ENCODE data around the gene RFTN2.
A peak's percentile ranks its signal among the peaks of the same experiment; 100 is the strongest.
"Not testable (repeated sequence)": the region's sequence is repeated elsewhere in the genome, so short reads cannot be mapped to it uniquely, and the experiment has no call there.

The RFTN2 gene

GRCh38 chr2:197601726-197602125, 73.7 kb downstream of the RFTN2 start:
- no peak for DNase-seq

DNA sequence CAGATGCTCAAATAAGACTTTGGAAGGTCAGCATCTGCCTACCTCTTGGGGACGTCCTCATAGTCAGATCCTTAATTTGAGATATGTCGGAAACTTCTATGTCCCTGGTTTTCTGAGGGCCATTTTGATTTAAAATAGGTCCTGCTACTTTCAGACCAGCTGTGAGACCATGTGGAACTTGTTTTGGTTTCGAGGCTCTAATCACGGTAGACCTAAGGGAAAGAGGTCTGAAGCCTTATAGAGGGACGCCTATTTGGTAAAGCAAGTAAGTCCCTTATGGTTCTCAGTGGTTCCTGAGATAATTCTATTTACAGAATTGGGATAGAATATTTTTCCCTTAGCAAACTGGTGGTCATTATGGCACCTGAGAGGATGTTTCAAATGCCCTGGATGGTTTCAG, 75.1 kb downstream of the RFTN2 start:
- DNase-seq: no peak

DNA sequence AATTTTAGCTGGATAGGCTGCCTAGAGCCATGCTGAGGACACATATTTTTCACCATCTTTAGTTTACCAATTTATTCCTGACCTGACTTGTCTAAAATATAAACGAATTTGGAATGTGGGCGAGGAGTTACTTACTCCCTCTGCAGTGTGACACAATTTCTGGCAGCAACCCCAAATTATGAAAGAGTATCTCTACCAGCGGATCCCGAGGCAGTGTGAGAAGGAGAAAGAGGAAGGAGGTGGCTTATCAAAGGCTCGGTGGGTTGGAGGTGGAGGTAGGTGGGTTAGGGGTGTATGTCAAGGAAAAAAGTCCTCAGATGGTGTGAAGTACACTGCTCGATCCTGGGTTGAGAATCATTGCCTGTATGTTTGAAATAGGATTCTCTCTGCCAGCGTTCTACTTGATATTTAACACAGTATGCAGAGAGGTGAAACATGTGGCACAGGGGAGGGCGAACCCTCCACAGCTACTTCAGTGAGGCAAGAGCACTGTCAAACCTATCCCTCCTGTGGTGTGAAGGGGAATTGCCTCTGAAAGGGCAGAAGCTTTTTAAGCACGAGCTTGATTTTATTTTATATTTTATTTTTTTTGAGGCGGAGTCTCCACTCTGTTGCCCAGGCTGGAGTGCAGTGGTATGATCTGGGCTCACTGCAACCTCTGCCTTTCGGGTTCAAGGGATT, 76.0 kb downstream of the RFTN2 start:
- DNase-seq: peak; percentile 38

DNA sequence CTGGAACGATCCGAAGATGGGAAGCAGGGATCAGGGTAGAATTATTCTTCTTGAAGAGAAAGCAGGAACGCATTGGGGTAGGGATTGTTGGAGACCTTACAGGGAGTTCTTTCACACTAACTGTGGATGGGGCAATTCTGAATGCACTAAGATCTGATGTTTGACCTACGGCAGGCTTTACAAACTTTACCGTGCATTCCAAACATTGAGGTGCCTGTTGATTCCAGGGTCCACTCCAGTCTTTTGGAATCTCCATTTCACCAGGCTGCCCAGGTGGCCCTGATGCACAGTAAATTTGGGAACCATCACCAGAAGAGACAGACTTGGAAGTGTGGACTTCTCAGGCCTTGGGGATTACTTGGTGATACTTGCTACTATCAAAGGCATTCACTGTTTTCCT, 76.9 kb downstream of the RFTN2 start:
- no peak for DNase-seq

DNA sequence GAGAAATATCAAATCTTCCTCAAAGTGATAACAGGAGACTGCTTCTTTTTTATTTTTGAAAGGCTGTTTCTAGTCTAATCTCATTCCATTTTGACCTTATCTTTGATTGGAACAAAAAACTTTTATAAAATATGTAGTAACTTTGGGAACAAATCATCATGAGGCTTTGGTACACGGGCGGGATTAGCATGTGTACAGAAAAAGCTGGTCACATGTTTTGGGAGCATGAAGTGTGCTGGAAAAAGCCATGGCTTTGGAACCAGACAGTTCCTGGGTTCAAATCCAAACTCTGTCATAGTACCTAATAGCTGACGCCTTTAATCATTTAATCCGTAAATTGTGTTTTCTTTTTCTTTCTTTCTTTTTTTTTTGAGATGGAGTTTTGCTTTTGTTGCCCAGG, 78.2 kb downstream of the RFTN2 start:
- DNase-seq: no peak

GRCh38 chr2:197596766-197597165, 78.6 kb downstream of the RFTN2 start:
- no peak for DNase-seq

DNA sequence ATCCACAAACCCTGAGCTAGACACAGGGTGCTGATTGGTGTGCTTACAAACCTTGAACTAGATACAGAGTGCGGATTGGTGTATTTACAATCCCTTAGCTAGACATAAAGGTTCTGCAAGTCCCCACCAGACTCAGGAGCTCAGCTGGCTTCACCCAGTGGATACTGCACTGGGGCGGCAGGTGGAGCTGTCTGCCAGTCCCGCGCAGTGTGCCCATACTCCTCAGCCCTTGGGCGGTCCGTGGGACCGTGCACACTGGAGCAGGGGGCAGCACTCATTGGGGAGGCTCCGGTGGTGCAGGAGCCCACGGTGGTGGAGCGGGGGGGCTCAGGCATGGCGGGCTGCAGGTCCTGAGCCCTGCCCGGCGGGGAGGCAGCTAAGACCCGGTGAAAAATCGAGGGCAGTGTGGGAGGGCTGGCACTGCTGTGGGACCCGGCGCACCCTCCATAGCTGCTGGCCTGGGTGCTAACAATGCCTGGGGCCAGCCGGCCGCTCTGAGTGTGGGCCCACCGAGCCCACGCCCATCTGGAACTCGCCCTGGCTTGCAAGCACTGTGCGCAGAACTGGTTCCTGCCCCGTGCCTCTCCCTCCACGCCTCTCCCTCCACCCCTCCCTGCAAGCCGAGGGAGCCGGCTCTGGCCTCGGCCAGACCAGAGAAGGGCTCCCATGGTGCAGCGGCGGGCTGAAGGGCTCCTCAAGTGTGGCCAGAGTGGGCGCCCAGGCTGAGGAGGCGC, 83.9 kb downstream of the RFTN2 start:
- no peak for DNase-seq

DNA sequence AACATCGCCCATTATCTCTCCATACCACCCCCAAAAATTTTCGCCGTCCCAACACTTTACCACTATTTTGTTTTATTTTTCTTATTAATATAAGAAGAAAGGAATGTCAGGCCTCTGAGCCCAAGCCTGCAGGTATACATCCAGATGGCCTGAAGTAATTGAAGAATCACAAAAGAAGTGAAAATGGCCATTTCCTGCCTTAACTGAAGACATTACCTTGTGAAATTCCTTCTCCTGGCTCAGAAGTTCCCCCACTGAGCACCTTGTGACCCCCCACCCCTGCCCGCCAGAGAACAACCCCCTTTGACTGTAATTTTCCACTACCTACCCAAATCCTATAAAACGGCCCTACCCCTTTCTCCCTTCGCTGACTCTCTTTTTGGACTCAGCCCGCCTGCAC, 88.1 kb downstream of the RFTN2 start:
- not testable (repeated sequence) for DNase-seq

- DNase-seq: not testable (repeated sequence)
Observed at GRCh38 chr2:197580166-197580565, 95.2 kb downstream of the RFTN2 start.

DNA sequence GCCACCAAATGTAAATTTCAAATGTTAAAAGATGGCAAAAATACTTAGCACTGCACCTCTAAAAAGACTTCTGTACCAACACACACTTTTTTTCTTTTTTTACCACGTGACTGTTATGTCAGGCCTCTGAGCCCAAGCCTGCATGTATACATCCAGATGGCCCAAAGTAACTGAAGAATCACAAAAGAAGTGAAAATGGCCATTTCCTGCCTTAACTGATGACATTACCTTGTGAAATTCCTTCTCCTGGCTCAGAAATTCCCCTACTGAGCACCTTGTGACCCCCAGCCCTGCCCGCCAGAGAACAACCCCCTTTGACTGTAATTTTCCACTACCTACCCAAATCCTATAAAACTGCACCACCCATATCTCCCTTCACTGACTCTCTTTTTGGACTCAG, 97.1 kb downstream of the RFTN2 start:
- DNase-seq: not testable (repeated sequence)

GRCh38 chr2:197577446-197577845, 97.9 kb downstream of the RFTN2 start:
- DNase-seq: no peak

GRCh38 chr2:197576631-197577030, 98.8 kb downstream of the RFTN2 start:
- DNase-seq: peak; percentile 31

- peak; percentile 13 for DNase-seq
Observed at GRCh38 chr2:197575987-197576386, 99.4 kb downstream of the RFTN2 start.

DNA sequence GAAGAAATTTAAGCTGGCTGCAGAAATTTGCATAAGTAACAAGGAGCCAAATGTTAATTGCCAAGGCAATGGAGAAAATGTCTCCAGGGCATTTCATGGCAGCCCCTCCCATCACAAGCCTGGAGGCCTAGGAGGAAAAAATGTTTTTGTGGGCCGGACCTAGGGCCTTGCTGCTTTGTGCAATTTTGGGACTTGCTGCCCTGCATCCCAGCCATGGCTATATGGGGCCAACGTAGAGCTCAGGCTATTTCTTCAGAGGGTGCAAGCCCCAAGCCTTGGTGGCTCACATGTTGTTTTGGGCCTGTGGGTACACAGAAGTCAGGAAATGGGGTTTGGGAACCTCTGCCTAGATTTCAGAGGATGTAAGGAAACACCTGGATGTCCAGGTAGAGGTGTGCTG, 101.8 kb downstream of the RFTN2 start:
- no peak for DNase-seq

- DNase-seq: peak; percentile 64
Observed at GRCh38 chr2:197571627-197572271, 103.6 kb downstream of the RFTN2 start.

DNA sequence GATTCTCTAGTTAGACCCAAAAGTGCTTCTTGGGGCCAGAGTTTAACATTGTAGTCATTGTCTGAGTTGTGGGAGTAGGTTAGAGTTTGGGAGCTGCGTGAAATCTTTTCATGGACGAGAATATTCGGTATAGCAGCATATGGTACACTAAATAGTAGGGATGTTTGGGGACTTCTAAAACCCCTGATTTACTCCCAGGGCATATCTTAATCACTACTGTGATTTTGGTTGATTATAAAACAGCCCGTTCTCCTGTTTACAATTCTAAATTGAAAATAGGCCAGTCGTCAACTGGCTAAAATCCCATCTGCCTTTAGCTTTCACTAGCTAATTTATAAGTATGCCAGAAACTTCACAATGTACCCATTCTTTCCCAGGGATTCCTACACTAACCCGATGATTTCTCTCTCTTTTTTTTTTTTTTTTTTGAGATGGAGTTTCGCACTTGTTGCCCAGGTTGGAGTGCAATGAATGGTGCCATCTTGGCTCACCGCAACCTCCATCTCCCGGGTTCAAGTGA, 115.2 kb downstream of the RFTN2 start:
- DNase-seq: no peak

DNA sequence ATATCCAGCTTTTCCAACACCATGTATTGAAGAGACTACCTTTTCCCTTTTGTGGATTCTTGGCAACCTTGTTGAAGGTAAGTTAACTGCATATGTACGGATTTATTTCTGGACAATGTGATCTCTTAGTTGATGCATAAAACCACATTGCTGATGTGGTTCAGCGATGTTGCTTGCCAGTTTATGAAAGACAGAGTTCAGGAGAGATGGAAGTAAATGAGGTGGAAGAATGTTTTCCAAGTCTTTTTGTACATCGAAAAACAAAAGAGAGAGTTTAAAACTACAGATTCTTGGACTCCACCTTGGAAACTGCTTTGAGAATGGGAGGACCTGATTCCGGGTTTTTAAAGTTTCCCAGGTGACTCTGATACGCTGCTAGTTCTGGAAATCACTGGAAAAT, 115.7 kb downstream of the RFTN2 start:
- no peak for DNase-seq

- no peak for DNase-seq
Observed at GRCh38 chr2:197558393-197558792, 117.0 kb downstream of the RFTN2 start.

- DNase-seq: peak; percentile 22
Observed at GRCh38 chr2:197556456-197556855, 118.9 kb downstream of the RFTN2 start.

- DNase-seq: no peak
Observed at GRCh38 chr2:197555467-197555866, 119.9 kb downstream of the RFTN2 start.

DNA sequence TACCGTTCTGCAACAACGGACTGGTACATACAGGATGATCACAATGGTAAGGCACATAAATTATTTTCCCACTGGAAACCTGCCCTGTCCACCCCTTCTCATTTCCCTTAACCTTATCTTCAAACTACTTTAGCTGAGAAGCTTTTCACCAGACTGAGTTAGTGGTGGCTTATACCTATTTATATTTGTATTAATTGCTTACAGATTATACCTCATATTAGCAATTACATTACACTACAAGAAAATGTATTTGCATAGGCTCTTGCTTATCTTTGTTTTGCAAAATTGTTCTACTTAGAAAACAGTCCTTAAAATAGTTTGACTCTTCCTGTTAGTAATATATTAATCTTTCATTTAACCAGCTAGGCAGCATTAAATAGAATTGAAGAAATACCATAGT, 124.1 kb downstream of the RFTN2 start:
- not testable (repeated sequence) for DNase-seq

DNA sequence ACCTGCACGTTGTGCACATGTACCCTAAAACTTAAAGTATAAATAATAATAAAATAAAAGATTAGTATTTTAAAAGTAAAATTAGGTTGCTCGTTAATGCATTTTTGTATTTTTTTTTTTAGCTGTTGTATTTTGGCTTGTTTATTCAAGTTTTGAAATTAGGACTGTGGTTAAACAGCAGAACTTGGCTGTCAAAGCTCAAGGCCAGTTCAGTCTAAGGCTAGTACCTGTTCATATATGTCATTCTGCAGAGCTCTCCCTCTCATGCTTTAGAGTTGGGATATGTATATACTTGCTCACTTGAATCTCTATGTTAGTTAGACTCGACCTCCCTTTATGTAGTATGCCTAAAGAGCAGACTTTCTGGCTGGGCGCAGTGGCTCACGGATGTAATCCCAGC, 126.8 kb downstream of the RFTN2 start:
- no peak for DNase-seq

GRCh38 chr2:197547163-197547900, 128.1 kb downstream of the RFTN2 start:
- no peak for DNase-seq
